ENCODE data around the gene PROC. TPM values are rescaled to one million over a fixed set of nuclear protein-coding genes. Genes with fewer than 3 reads are reported as not detected.

Gene PROC
- total RNA-seq, 1 experiment from 2014 or later: not detected

GRCh38 chr2:127429844-127430425 is 11.7 kb downstream of the PROC start (continued):
- no peak for TF ChIP-seq REST (IDR thresholded peaks at IDR 0.05; ENCODE audit: low read depth)

GRCh38 chr2:127431408-127432023 is 13.3 kb downstream of the PROC start:
- no peak overlapping the region for H3K9ac ChIP-seq (ENCODE audit: low read length)
- no peak overlapping the region for H3K27ac ChIP-seq (ENCODE audit: low read depth, low read length)
- no peak overlapping the region for H2AFZ ChIP-seq (ENCODE audit: low read depth, low read length, poor library complexity, severe bottlenecking)
- no peaks in the 10 kb centered on the region for H3K4me1 ChIP-seq (ENCODE audit: control insufficient read depth in 1 of 2, insufficient read depth in 2 of 2, low read length in 2 of 2)
- no peak for TF ChIP-seq CEBPB (IDR thresholded peaks at IDR 0.05; ENCODE audit: low read depth)
- TF ChIP-seq ATF3 (IDR thresholded peaks at IDR 0.05): no peak
- no peak for TF ChIP-seq ELF1 (IDR thresholded peaks at IDR 0.05; ENCODE audit: borderline replicate concordance, low read depth)
- no peak for DNase-seq (ENCODE audit: low read depth, low spot score)
- ChIA-PET CTCF (no interaction called here), RAD21 (ENCODE audit: low non-redundant PET in 1 of 2, low total read pairs in 2 of 2, uncharacterized antibody in 2 of 2, unreplicated experiment in 2 of 2) (no interaction called here), POLR2A (no interaction called here)
- H4K20me1 ChIP-seq (ENCODE audit: insufficient read depth): no peaks in the 10 kb centered on the region
- no peak overlapping the region for H3K4me3 ChIP-seq (replicated peaks in 1 of 2; ENCODE audit: low read depth in 1 of 2, low read length in 2 of 2)
- H3K4me2 ChIP-seq (ENCODE audit: low read length): no peak overlapping the region
- H3K9me3 ChIP-seq (ENCODE audit: control insufficient read depth in 1 of 2, insufficient read depth in 1 of 2, low read depth in 1 of 2, low read length in 2 of 2): no peaks in the 10 kb centered on the region
- BruUV-seq (replicated peaks): no TSS peak
- no peak for ATAC-seq
- no peaks in the 10 kb centered on the region for H3K36me3 ChIP-seq (ENCODE audit: control insufficient read depth in 1 of 2, insufficient read depth in 2 of 2, low read length in 2 of 2)
- no peaks in the 10 kb centered on the region for H3K9me2 ChIP-seq (ENCODE audit: insufficient read depth)
- H3K27me3 ChIP-seq (ENCODE audit: insufficient read depth, low read length): no peaks in the 10 kb centered on the region
- H3K79me2 ChIP-seq (ENCODE audit: insufficient read depth, low read length): no peaks in the 10 kb centered on the region
- intact Hi-C loops (cut with micrococcal nuclease): no loop called here

All from HCT116 (cell line).